Measurements from ENCODE around the gene SPEN. TPM values are rescaled to one million over a fixed set of nuclear protein-coding genes. Genes with fewer than 3 reads are reported as not detected.
"Not testable (repeated sequence)": the region's sequence is repeated elsewhere in the genome, so short reads cannot be mapped to it uniquely, and the experiment has no call there.

Gene SPEN
- total and polyA plus RNA-seq, 2 donors, result 11.4 to 16.3 TPM

DNA sequence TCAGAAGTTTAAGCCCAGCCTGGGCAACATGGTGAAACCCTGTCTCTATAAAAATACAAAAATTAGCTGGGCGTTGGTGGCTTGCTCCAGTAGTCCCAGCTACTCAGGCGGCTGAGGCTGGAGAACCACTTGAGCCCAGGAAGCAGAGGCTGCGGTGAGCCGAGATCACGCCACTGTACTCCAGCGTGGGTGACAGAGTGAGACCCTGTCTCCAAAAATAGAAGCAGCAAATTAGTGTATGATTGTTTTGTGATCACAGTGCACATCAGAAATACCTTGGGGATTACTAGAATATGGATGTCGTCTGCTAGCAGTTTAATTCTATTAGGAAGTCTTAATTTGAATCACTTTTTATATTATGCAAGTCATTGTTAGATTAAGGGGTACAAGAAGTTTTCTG, 69.4 kb downstream of the SPEN start:
- Histone ChIP-seq H3K9me3 (ENCODE audit: control insufficient read depth in 2 of 2, insufficient read depth in 1 of 2, low read length in 1 of 2) (no peaks in the 10 kb centered on the region), H3K4me1 (ENCODE audit: control insufficient read depth in 2 of 2, insufficient read depth in 2 of 2, low read length in 2 of 2) (peaks cover 0 to 3% of the 10 kb centered on the region in 2 donors), H3K36me3 (ENCODE audit: control insufficient read depth in 2 of 2, insufficient read depth in 2 of 2, low read length in 1 of 2) (peaks cover 38 to 87% of the 10 kb centered on the region in 2 donors), H3K4me3 (ENCODE audit: low read length in 2 of 2) (no peak overlapping the region), H3K27me3 (ENCODE audit: control insufficient read depth in 2 of 2, insufficient read depth in 1 of 2, low read length in 1 of 2) (no peaks in the 10 kb centered on the region), H3K27ac (ENCODE audit: low read depth in 1 of 2, low read length in 1 of 2) (no peak overlapping the region)
- 76% methylated on average over 7 of the region's 7 CpGs for WGBS
- no peak for DNase-seq (ENCODE audit: low read depth in 6 of 9, low spot score in 9 of 9)

DNA sequence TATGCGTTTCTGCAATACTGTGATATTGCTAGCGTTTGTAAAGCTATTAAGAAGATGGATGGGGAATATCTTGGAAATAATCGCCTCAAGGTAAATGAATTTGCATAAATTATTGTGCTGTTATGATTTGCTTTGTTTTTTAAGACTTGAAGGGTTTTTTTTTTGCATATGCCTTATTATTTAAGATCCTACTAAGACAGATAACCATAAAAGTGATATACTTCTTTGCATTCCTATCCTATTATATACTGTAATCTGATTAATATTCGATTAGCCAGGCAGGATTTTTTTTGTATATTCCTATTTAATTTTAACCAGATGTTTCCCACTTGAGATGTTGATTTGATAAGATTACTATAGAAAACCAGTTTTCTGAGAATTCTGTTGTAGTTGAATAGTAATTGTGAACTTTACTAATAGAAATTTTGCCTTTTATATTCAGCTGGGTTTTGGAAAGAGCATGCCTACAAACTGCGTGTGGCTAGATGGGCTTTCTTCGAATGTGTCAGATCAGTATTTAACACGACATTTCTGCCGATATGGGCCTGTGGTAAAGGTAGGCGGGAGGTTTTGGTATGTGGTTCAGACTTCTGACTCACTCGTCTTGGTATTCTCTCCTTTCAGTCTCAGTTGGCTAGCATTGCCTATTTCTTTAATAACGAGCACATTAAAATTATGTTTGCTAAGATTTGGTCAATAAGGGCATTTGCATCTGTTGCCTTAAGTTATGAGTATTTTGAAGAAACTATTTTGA, 71.6 kb downstream of the SPEN start:
- 93% methylated on average over 11 of the region's 11 CpGs for WGBS
- Histone ChIP-seq H3K27ac (ENCODE audit: low read depth in 1 of 2, low read length in 1 of 2) (no peak overlapping the region), H3K4me1 (ENCODE audit: control insufficient read depth in 2 of 2, insufficient read depth in 2 of 2, low read length in 2 of 2) (peaks cover 0 to 3% of the 10 kb centered on the region in 2 donors), H3K36me3 (ENCODE audit: control insufficient read depth in 2 of 2, insufficient read depth in 2 of 2, low read length in 1 of 2) (peaks cover 41 to 85% of the 10 kb centered on the region in 2 donors), H3K9me3 (ENCODE audit: control insufficient read depth in 2 of 2, insufficient read depth in 1 of 2, low read length in 1 of 2) (no peaks in the 10 kb centered on the region), H3K27me3 (ENCODE audit: control insufficient read depth in 2 of 2, insufficient read depth in 1 of 2, low read length in 1 of 2) (no peaks in the 10 kb centered on the region), H3K4me3 (ENCODE audit: low read length in 2 of 2) (no peak overlapping the region)
- DNase-seq (ENCODE audit: low read depth in 6 of 9, low spot score in 9 of 9), result no peak

DNA sequence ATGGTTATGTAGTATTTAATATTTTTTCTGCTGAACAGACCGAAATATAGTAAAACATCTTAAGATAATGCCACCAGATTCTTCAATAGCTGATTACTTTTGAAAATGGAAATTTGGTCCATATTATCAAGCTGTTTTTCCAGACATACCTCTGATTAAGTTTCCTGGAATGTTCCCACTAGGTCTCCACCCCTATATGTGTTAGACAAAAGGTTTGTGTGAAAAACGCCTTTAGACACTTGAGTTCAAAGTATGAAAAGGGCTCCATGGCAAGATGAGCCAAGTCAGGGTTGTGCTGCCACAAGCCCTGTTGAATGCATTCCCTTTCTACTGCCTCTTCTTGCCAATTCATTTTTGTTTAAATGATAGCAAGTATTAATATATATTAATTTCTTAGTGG, 75.7 kb downstream of the SPEN start:
- Histone ChIP-seq H3K27ac (ENCODE audit: low read depth in 1 of 2, low read length in 1 of 2) (no peak overlapping the region), H3K4me3 (ENCODE audit: low read length in 2 of 2) (no peak overlapping the region), H3K4me1 (ENCODE audit: control insufficient read depth in 2 of 2, insufficient read depth in 2 of 2, low read length in 2 of 2) (no peaks in the 10 kb centered on the region), H3K36me3 (ENCODE audit: control insufficient read depth in 2 of 2, insufficient read depth in 2 of 2, low read length in 1 of 2) (peaks cover 43 to 79% of the 10 kb centered on the region in 2 donors), H3K27me3 (ENCODE audit: control insufficient read depth in 2 of 2, insufficient read depth in 1 of 2, low read length in 1 of 2) (no peaks in the 10 kb centered on the region), H3K9me3 (ENCODE audit: control insufficient read depth in 2 of 2, insufficient read depth in 1 of 2, low read length in 1 of 2) (no peaks in the 10 kb centered on the region)
- DNase-seq (ENCODE audit: low read depth in 6 of 9, low spot score in 9 of 9), result no peak
- 96% methylated on average over 2 of the region's 2 CpGs for WGBS

DNA sequence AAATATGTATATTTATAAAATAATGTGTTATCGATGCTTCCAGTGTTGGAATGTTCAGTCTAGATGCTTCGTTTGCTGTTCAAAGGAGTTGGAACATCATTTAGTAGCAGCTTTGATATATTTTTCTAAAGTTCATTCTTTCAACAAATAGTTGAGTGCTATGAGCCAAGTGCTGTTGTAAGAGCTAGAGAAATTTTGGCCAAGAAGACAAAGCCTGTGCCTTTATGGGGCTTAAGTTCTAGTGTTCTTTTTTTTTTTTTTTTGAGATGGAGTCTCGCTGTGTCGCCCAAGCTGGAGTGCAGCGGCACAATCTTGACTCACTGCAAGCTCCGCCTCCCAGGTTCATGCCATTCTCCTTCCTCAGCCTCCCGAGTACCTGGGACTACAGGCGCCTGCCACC, 78.9 kb downstream of the SPEN start:
- H3K27me3 ChIP-seq (ENCODE audit: control insufficient read depth in 2 of 2, insufficient read depth in 1 of 2, low read length in 1 of 2); H3K27ac ChIP-seq (ENCODE audit: low read depth in 1 of 2, low read length in 1 of 2); DNase-seq (ENCODE audit: low read depth in 6 of 9, low spot score in 9 of 9); H3K4me3 ChIP-seq (ENCODE audit: low read length in 2 of 2); H3K4me1 ChIP-seq (ENCODE audit: control insufficient read depth in 2 of 2, insufficient read depth in 2 of 2, low read length in 2 of 2); H3K9me3 ChIP-seq (ENCODE audit: control insufficient read depth in 2 of 2, insufficient read depth in 1 of 2, low read length in 1 of 2): not testable (repeated sequence)
- peaks cover 60 to 83% of the 10 kb centered on the region in 2 donors for H3K36me3 ChIP-seq (ENCODE audit: control insufficient read depth in 2 of 2, insufficient read depth in 2 of 2, low read length in 1 of 2)
- 98% methylated on average over 8 of the region's 8 CpGs for WGBS

DNA sequence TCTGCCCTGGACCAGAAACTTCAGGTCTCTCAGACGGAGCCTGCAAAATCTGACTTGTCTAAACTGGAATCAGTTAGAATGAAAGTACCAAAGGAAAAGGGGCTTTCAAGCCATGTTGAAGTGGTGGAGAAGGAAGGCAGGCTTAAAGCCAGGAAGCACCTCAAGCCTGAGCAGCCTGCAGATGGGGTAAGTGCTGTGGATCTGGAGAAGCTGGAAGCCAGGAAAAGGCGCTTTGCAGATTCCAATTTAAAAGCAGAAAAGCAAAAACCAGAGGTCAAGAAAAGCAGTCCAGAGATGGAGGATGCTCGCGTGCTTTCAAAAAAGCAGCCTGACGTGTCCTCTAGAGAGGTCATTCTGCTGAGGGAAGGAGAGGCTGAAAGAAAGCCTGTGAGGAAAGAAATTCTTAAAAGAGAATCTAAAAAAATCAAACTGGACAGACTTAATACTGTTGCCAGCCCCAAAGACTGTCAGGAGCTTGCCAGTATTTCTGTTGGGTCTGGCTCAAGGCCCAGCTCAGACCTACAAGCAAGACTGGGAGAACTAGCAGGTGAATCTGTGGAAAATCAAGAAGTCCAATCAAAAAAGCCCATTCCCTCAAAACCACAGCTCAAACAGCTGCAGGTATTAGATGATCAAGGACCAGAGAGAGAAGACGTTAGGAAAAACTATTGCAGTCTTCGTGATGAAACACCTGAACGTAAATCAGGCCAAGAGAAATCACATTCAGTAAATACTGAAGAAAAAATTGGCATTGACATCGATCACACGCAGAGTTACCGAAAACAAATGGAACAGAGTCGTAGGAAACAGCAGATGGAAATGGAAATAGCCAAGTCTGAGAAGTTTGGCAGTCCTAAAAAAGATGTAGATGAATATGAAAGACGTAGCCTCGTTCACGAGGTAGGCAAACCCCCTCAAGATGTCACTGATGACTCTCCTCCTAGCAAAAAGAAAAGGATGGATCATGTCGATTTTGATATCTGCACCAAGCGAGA, 81.8 kb downstream of the SPEN start:
- H3K36me3 ChIP-seq (ENCODE audit: control insufficient read depth in 2 of 2, insufficient read depth in 2 of 2, low read length in 1 of 2), result peaks cover 78 to 89% of the 10 kb centered on the region in 2 donors

DNA sequence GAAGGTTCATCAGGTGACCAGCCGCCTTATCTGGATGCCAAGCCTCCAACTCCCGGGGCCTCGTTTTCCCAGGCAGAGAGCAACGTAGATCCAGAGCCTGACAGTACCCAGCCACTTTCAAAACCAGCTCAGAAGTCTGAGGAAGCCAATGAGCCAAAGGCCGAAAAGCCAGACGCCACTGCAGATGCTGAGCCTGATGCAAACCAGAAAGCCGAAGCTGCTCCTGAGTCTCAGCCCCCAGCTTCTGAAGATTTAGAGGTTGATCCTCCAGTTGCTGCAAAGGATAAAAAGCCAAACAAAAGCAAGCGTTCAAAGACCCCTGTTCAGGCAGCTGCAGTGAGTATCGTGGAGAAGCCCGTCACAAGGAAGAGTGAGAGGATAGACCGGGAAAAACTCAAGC, 83.9 kb downstream of the SPEN start:
- no peak overlapping the region for H3K27ac ChIP-seq (ENCODE audit: low read depth in 1 of 2, low read length in 1 of 2)
- no peaks in the 10 kb centered on the region for H3K9me3 ChIP-seq (ENCODE audit: control insufficient read depth in 2 of 2, insufficient read depth in 1 of 2, low read length in 1 of 2)
- H3K27me3 ChIP-seq (ENCODE audit: control insufficient read depth in 2 of 2, insufficient read depth in 1 of 2, low read length in 1 of 2), result no peaks in the 10 kb centered on the region
- no peak for DNase-seq (ENCODE audit: low read depth in 6 of 9, low spot score in 9 of 9)
- H3K4me1 ChIP-seq (ENCODE audit: control insufficient read depth in 2 of 2, insufficient read depth in 2 of 2, low read length in 2 of 2), result no peaks in the 10 kb centered on the region
- no peak overlapping the region for H3K4me3 ChIP-seq (ENCODE audit: low read length in 2 of 2)
- peaks cover 89 to 90% of the 10 kb centered on the region in 2 donors for H3K36me3 ChIP-seq (ENCODE audit: control insufficient read depth in 2 of 2, insufficient read depth in 2 of 2, low read length in 1 of 2)
- 97% methylated on average over 11 of the region's 11 CpGs for WGBS

More for the DNA sequence above, 81.8 kb downstream of the SPEN start:
- no peaks in the 10 kb centered on the region for H3K4me1 ChIP-seq (ENCODE audit: control insufficient read depth in 2 of 2, insufficient read depth in 2 of 2, low read length in 2 of 2)
- 98% methylated on average over 17 of the region's 17 CpGs for WGBS
- DNase-seq (ENCODE audit: low read depth in 6 of 9, low spot score in 9 of 9), result no peak
- no peaks in the 10 kb centered on the region for H3K9me3 ChIP-seq (ENCODE audit: control insufficient read depth in 2 of 2, insufficient read depth in 1 of 2, low read length in 1 of 2)
- no peak overlapping the region for H3K4me3 ChIP-seq (ENCODE audit: low read length in 2 of 2)
- no peaks in the 10 kb centered on the region for H3K27me3 ChIP-seq (ENCODE audit: control insufficient read depth in 2 of 2, insufficient read depth in 1 of 2, low read length in 1 of 2)
- no peak overlapping the region for H3K27ac ChIP-seq (ENCODE audit: low read depth in 1 of 2, low read length in 1 of 2)

DNA sequence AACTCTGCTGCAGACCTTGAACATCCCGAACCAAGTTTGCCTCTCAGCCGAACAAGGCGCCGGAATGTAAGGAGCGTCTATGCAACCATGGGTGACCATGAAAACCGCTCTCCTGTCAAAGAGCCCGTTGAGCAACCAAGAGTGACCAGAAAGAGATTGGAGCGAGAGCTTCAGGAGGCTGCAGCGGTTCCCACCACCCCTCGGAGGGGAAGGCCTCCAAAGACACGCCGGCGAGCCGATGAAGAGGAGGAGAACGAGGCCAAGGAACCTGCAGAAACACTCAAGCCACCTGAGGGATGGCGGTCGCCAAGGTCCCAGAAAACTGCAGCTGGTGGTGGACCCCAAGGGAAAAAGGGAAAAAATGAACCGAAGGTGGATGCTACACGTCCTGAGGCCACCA, 84.4 kb downstream of the SPEN start:
- Histone ChIP-seq H3K27ac (ENCODE audit: low read depth in 1 of 2, low read length in 1 of 2) (no peak overlapping the region), H3K36me3 (ENCODE audit: control insufficient read depth in 2 of 2, insufficient read depth in 2 of 2, low read length in 1 of 2) (peaks cover 86 to 92% of the 10 kb centered on the region in 2 donors), H3K4me1 (ENCODE audit: control insufficient read depth in 2 of 2, insufficient read depth in 2 of 2, low read length in 2 of 2) (no peaks in the 10 kb centered on the region), H3K9me3 (ENCODE audit: control insufficient read depth in 2 of 2, insufficient read depth in 1 of 2, low read length in 1 of 2) (no peaks in the 10 kb centered on the region), H3K27me3 (ENCODE audit: control insufficient read depth in 2 of 2, insufficient read depth in 1 of 2, low read length in 1 of 2) (no peaks in the 10 kb centered on the region), H3K4me3 (ENCODE audit: low read length in 2 of 2) (no peak overlapping the region)
- 98% methylated on average over 19 of the region's 19 CpGs for WGBS
- no peak for DNase-seq (ENCODE audit: low read depth in 6 of 9, low spot score in 9 of 9)

DNA sequence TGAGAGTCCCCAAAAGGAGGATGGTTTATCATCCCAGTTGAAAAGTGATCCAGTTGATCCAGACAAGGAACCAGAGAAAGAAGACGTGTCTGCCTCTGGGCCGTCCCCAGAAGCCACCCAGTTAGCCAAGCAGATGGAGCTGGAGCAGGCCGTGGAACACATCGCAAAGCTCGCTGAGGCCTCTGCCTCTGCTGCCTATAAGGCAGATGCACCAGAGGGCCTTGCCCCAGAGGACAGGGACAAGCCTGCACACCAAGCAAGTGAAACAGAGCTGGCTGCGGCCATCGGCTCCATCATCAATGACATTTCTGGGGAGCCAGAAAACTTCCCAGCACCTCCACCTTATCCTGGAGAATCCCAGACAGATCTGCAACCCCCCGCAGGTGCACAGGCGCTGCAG, 85.1 kb downstream of the SPEN start:
- 98% methylated on average over 9 of the region's 9 CpGs for WGBS
- no peaks in the 10 kb centered on the region for H3K9me3 ChIP-seq (ENCODE audit: control insufficient read depth in 2 of 2, insufficient read depth in 1 of 2, low read length in 1 of 2)
- no peak for DNase-seq (ENCODE audit: low read depth in 6 of 9, low spot score in 9 of 9)
- H3K36me3 ChIP-seq (ENCODE audit: control insufficient read depth in 2 of 2, insufficient read depth in 2 of 2, low read length in 1 of 2), result peaks cover 91 to 95% of the 10 kb centered on the region in 2 donors
- no peak overlapping the region for H3K27ac ChIP-seq (ENCODE audit: low read depth in 1 of 2, low read length in 1 of 2)
- H3K27me3 ChIP-seq (ENCODE audit: control insufficient read depth in 2 of 2, insufficient read depth in 1 of 2, low read length in 1 of 2), result no peaks in the 10 kb centered on the region
- H3K4me3 ChIP-seq (ENCODE audit: low read length in 2 of 2), result no peak overlapping the region
- no peaks in the 10 kb centered on the region for H3K4me1 ChIP-seq (ENCODE audit: control insufficient read depth in 2 of 2, insufficient read depth in 2 of 2, low read length in 2 of 2)

DNA sequence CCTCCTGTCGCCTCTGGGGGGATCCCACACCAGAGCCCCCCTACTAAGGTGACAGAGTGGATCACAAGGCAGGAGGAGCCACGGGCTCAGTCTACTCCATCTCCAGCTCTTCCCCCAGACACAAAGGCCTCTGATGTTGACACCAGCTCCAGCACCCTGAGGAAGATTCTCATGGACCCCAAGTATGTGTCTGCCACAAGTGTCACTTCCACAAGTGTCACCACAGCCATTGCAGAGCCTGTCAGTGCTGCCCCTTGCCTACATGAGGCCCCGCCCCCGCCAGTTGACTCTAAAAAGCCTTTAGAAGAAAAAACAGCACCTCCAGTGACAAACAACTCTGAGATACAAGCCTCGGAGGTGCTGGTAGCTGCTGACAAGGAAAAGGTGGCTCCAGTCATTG, 86.2 kb downstream of the SPEN start:
- DNase-seq (ENCODE audit: low read depth in 6 of 9, low spot score in 9 of 9), result no peak
- H3K4me1 ChIP-seq (ENCODE audit: control insufficient read depth in 2 of 2, insufficient read depth in 2 of 2, low read length in 2 of 2), result no peaks in the 10 kb centered on the region
- peaks cover 93 to 98% of the 10 kb centered on the region in 2 donors for H3K36me3 ChIP-seq (ENCODE audit: control insufficient read depth in 2 of 2, insufficient read depth in 2 of 2, low read length in 1 of 2)
- H3K9me3 ChIP-seq (ENCODE audit: control insufficient read depth in 2 of 2, insufficient read depth in 1 of 2, low read length in 1 of 2), result no peaks in the 10 kb centered on the region
- no peak overlapping the region for H3K4me3 ChIP-seq (ENCODE audit: low read length in 2 of 2)
- WGBS, result 99% methylated on average over 5 of the region's 5 CpGs
- H3K27me3 ChIP-seq (ENCODE audit: control insufficient read depth in 2 of 2, insufficient read depth in 1 of 2, low read length in 1 of 2), result no peaks in the 10 kb centered on the region
- H3K27ac ChIP-seq (ENCODE audit: low read depth in 1 of 2, low read length in 1 of 2), result no peak overlapping the region
